ENCODE data around the gene TSPOAP1.

Gene TSPOAP1

GRCh38 chr17:58262149-58262548 is 66.4 kb downstream of the TSPOAP1 start:
- no peak overlapping the region for H3K4me3 ChIP-seq (ENCODE audit: low read length in 2 of 2)
- no peak overlapping the region for H3K9ac ChIP-seq (ENCODE audit: low read length in 2 of 2)
- no peaks in the 10 kb centered on the region for H3K4me1 ChIP-seq (ENCODE audit: control insufficient read depth, insufficient read depth, low read length)
- no peak overlapping the region for H3K27ac ChIP-seq (ENCODE audit: low read length)
- no peaks in the 10 kb centered on the region for H3K36me3 ChIP-seq (ENCODE audit: control insufficient read depth in 2 of 2, insufficient read depth in 2 of 2, low read length in 2 of 2)
- peaks cover 0 to 2% of the 10 kb centered on the region in 2 donors for H3K9me3 ChIP-seq (ENCODE audit: control insufficient read depth in 2 of 2, low read length in 2 of 2)
- peaks cover 7 to 12% of the 10 kb centered on the region in 2 donors for H3K27me3 ChIP-seq (ENCODE audit: control insufficient read depth in 1 of 2, insufficient read depth in 2 of 2, low read length in 2 of 2)

GRCh38 chr17:58254803-58255202 is 73.8 kb downstream of the TSPOAP1 start:
- no peaks in the 10 kb centered on the region for H3K9me3 ChIP-seq (ENCODE audit: control insufficient read depth in 2 of 2, low read length in 2 of 2)
- H3K9ac ChIP-seq (ENCODE audit: low read length in 2 of 2), result no peak overlapping the region
- no peaks in the 10 kb centered on the region for H3K36me3 ChIP-seq (ENCODE audit: control insufficient read depth in 2 of 2, insufficient read depth in 2 of 2, low read length in 2 of 2)
- no peaks in the 10 kb centered on the region for H3K4me1 ChIP-seq (ENCODE audit: control insufficient read depth, insufficient read depth, low read length)
- no peak overlapping the region for H3K4me3 ChIP-seq (ENCODE audit: low read length in 2 of 2)
- H3K27ac ChIP-seq (ENCODE audit: low read length), result no peak overlapping the region
- peaks cover 12 to 20% of the 10 kb centered on the region in 2 donors for H3K27me3 ChIP-seq (ENCODE audit: control insufficient read depth in 1 of 2, insufficient read depth in 2 of 2, low read length in 2 of 2)

- Histone ChIP-seq H3K4me3 (ENCODE audit: low read length in 2 of 2) (no peak overlapping the region), H3K27me3 (ENCODE audit: control insufficient read depth in 1 of 2, insufficient read depth in 2 of 2, low read length in 2 of 2) (peaks cover 20 to 30% of the 10 kb centered on the region in 2 donors), H3K27ac (ENCODE audit: low read length) (no peak overlapping the region), H3K36me3 (ENCODE audit: control insufficient read depth in 2 of 2, insufficient read depth in 2 of 2, low read length in 2 of 2) (no peaks in the 10 kb centered on the region), H3K9me3 (ENCODE audit: control insufficient read depth in 2 of 2, low read length in 2 of 2) (no peaks in the 10 kb centered on the region), H3K4me1 (ENCODE audit: control insufficient read depth, insufficient read depth, low read length) (peaks cover 6% of the 10 kb centered on the region), H3K9ac (ENCODE audit: low read length in 2 of 2) (no peak overlapping the region)
Observed at GRCh38 chr17:58253082-58253481, 75.5 kb downstream of the TSPOAP1 start.

GRCh38 chr17:58252141-58252540 is 76.5 kb downstream of the TSPOAP1 start:
- Histone ChIP-seq H3K9me3 (ENCODE audit: control insufficient read depth in 2 of 2, low read length in 2 of 2) (no peaks in the 10 kb centered on the region), H3K36me3 (ENCODE audit: control insufficient read depth in 2 of 2, insufficient read depth in 2 of 2, low read length in 2 of 2) (no peaks in the 10 kb centered on the region), H3K9ac (ENCODE audit: low read length in 2 of 2) (no peak overlapping the region), H3K27ac (ENCODE audit: low read length) (no peak overlapping the region), H3K4me3 (ENCODE audit: low read length in 2 of 2) (no peak overlapping the region), H3K27me3 (ENCODE audit: control insufficient read depth in 1 of 2, insufficient read depth in 2 of 2, low read length in 2 of 2) (peaks cover 20 to 35% of the 10 kb centered on the region in 2 donors), H3K4me1 (ENCODE audit: control insufficient read depth, insufficient read depth, low read length) (peaks cover 6% of the 10 kb centered on the region)

Measured in stomach smooth muscle (tissue), 2 donors.